Right atrium auricular region (tissue), 2 donors: ENCODE results near the gene HTR5A. TPM values are rescaled to one million over a fixed set of nuclear protein-coding genes. Genes with fewer than 3 reads are reported as not detected.

Source experiments
- DNase-seq: peaks from one replicate; pipeline ENCODE4 v3.0.0-alpha.2; 2019; ENCODE audit warnings: low spot score
- H3K27ac ChIP-seq, 2 donors: fragments of 200-600 bp; sonication (generic); 1 replicate in 1 of 2; 2 replicates in 1 of 2; pipeline ENCODE4 v1.5.1; 2016 to 2019
- H3K27me3 ChIP-seq, 2 donors: fragments of 200-600 bp; sonication (generic); one replicate each; pipeline versions ENCODE4 v1.5.1 to v1.6.0; 2017 to 2019
- H3K36me3 ChIP-seq: fragments of 200-600 bp; sonication (generic); one replicate; pipeline ENCODE4 v1.5.1; 2016
- H3K4me1 ChIP-seq, 2 donors: fragments of 200-600 bp; sonication (generic); one replicate each; pipeline versions ENCODE4 v1.5.1 to v1.6.0; 2017 to 2019
- H3K4me3 ChIP-seq, 2 donors: fragments of 200-600 bp; sonication (generic); 1 replicate in 1 of 2; 2 replicates in 1 of 2; pipeline ENCODE4 v1.5.1; 2017 to 2019; ENCODE audit warnings: mild to moderate bottlenecking in 1 of 2, moderate library complexity in 1 of 2
- H3K9me3 ChIP-seq, 2 donors: fragments of 200-600 bp; sonication (generic); one replicate each; pipeline ENCODE4 v1.5.1; 2019
- total RNA-seq, 2 donors: library from RNA; depleted of rRNA; stranded (reverse); fragments of >200 nt; gene quantifications; one replicate each; pipeline ENCODE4 v1.1.0, GENCODE V29; 2016
- TF ChIP-seq, protein P1 (sequence below), 2 donors: fragments of 200-600 bp; sonication (generic); IDR thresholded peaks; one replicate each; pipeline ENCODE4 v1.5.1; 2019; ENCODE audit warnings: antibody characterized with exemption in 2 of 2

The HTR5A gene
- total RNA-seq, 2 donors from 2014 or later, result not detected

- TF ChIP-seq, protein P1, sequence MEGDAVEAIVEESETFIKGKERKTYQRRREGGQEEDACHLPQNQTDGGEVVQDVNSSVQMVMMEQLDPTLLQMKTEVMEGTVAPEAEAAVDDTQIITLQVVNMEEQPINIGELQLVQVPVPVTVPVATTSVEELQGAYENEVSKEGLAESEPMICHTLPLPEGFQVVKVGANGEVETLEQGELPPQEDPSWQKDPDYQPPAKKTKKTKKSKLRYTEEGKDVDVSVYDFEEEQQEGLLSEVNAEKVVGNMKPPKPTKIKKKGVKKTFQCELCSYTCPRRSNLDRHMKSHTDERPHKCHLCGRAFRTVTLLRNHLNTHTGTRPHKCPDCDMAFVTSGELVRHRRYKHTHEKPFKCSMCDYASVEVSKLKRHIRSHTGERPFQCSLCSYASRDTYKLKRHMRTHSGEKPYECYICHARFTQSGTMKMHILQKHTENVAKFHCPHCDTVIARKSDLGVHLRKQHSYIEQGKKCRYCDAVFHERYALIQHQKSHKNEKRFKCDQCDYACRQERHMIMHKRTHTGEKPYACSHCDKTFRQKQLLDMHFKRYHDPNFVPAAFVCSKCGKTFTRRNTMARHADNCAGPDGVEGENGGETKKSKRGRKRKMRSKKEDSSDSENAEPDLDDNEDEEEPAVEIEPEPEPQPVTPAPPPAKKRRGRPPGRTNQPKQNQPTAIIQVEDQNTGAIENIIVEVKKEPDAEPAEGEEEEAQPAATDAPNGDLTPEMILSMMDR (IDR thresholded peaks at IDR 0.05), result no peak
- no peaks in the 10 kb centered on the region for H3K27me3 ChIP-seq
- no peak for DNase-seq
Measured at GRCh38 chr7:155084969-155085368, 14.8 kb downstream of the HTR5A start.

GRCh38 chr7:155090684-155091083 is 20.6 kb downstream of the HTR5A start:
- H3K4me3 ChIP-seq, result no peak overlapping the region
- H3K36me3 ChIP-seq, result no peaks in the 10 kb centered on the region
- no peaks in the 10 kb centered on the region for H3K9me3 ChIP-seq
- no peaks in the 10 kb centered on the region for H3K27me3 ChIP-seq
- no peaks in the 10 kb centered on the region for H3K4me1 ChIP-seq
- no peak for DNase-seq
- no peak overlapping the region for H3K27ac ChIP-seq
- TF ChIP-seq, protein P1 (IDR thresholded peaks at IDR 0.05), result no peak

More at GRCh38 chr7:155084969-155085368, 14.8 kb downstream of the HTR5A start:
- Histone ChIP-seq H3K4me1 (no peaks in the 10 kb centered on the region), H3K4me3 (no peak overlapping the region), H3K36me3 (no peaks in the 10 kb centered on the region), H3K9me3 (no peaks in the 10 kb centered on the region), H3K27ac (no peak overlapping the region)

DNA sequence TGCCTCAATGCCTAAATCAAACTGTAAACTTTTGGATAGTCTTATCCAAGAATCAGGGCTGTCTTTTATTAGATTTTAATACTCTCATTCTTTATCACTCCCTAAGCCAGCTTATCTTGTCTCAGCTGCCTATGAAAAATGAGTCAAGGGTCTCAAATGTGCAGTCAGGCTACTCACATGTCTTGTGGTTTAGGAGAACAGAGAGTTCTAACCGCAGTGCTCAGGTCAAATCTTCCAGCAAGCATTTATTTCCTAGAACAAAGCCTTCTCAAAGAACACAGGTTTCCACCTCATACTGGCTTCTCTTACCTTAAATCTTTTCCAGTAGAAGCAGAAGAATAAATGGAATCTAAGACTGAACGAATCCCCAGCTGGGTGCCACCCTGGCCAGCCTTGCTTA is 23.5 kb downstream of the HTR5A start:
- Histone ChIP-seq H3K4me1 (no peaks in the 10 kb centered on the region), H3K9me3 (no peaks in the 10 kb centered on the region), H3K36me3 (no peaks in the 10 kb centered on the region), H3K4me3 (no peak overlapping the region), H3K27me3 (no peaks in the 10 kb centered on the region), H3K27ac (no peak overlapping the region)
- DNase-seq, result no peak
- TF ChIP-seq, protein P1 (IDR thresholded peaks at IDR 0.05), result no peak

DNA sequence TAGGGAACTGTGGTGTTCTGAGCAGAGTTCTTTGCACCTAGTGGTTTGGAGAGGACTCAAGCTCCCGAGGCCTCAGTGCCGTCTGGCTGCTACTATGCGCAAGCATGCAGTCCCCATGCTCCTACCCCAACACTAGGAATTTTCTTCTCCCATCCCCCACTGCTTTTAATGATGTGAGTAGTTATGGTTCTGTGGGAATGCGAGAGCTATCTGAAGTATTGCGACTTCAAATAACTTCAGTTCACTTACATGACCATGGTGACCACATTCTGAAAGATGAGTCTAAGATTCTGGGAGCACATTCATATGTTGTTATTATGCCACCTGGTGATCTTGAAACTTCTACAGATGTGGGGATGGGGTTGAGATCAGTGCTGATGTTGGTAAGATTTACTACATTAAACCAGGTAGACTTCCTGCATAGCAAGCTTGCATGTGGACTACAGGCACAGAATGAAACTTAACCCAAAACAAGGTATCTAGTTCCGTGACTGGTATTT is 24.6 kb downstream of the HTR5A start:
- Histone ChIP-seq H3K36me3 (no peaks in the 10 kb centered on the region), H3K4me1 (no peaks in the 10 kb centered on the region), H3K27me3 (no peaks in the 10 kb centered on the region), H3K27ac (no peak overlapping the region), H3K9me3 (no peaks in the 10 kb centered on the region), H3K4me3 (no peak overlapping the region)
- no peak for DNase-seq
- TF ChIP-seq, protein P1 (IDR thresholded peaks at IDR 0.05), result no peak

DNA sequence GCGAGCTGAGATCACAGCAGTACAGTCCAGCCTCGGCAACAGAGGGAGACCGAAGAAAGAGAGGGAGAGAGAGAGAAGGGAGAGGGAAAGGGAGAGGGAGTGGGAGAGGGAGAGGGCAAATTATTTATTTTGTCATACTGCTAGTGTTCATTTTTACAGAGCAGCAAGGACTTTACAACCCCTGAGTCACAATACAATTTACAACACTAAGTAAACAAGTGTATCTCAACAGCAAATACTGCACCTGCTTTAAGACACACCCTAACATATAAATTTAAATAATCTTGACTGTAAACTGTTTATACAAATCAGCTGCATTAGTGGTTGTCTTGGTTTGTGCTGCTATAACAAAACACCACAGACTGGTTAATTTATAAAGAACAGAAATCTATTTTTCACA is 27.2 kb downstream of the HTR5A start:
- Histone ChIP-seq H3K9me3 (no peaks in the 10 kb centered on the region), H3K4me3 (no peak overlapping the region), H3K4me1 (no peaks in the 10 kb centered on the region), H3K27me3 (no peaks in the 10 kb centered on the region), H3K27ac (no peak overlapping the region), H3K36me3 (no peaks in the 10 kb centered on the region)
- TF ChIP-seq, protein P1 (IDR thresholded peaks at IDR 0.05), result no peak
- DNase-seq, result no peak

DNA sequence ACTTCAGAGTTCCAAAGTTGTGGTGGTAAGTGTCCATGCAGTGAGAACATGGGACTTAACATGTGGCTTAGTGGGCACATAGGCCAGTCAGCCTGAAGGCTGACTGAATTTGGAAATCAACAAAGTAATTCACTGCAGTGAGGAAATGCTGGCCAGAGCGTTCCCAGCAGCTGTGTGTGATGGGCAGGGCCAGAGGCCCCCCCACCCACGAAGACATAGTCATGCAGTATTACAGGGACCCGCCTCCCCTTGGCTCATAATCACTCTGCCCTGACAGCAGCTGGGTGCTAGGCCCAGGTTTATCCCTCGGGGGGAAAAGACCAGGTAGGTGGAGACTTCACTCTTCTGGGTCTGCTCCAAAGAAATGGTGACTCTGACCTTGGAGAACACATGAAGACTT is 33.7 kb downstream of the HTR5A start:
- Histone ChIP-seq H3K9me3 (no peaks in the 10 kb centered on the region), H3K4me1 (no peaks in the 10 kb centered on the region), H3K36me3 (no peaks in the 10 kb centered on the region), H3K4me3 (no peak overlapping the region), H3K27ac (no peak overlapping the region), H3K27me3 (no peaks in the 10 kb centered on the region)
- TF ChIP-seq, protein P1 (IDR thresholded peaks at IDR 0.05), result no peak
- no peak for DNase-seq
